ENCODE data around the gene HTD2.
A peak's percentile ranks its signal among the peaks of the same experiment; 100 is the strongest.
"Not testable (repeated sequence)": the region's sequence is repeated elsewhere in the genome, so short reads cannot be mapped to it uniquely, and the experiment has no call there.

The HTD2 gene

DNA sequence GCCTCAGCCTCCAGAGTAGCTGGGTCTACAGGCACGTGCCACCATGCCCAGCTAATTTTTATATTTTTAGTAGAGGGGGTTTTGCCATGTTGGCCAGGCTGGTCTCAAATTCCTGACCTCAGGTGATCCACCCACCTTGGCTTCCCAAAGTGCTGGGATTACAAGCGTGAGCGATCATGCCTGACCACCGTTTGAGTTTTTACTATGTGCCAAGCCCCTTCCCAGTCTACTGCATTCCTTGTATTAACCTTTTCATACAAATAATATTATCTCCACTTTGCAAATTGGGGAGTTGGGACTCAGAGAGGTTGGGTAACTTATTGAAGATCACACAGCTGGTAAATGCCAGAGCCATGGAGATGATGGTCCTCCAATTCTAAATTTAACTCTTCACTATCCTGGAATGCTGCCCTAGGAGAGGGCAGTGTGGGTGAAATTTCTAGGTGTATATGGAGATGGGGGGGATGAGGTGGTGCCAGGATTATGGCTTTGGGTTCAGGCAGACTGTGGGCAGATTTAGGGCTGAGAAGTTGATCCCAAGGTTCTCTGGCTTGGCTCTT lies 25.4 kb downstream of the HTD2 start:
- DNase-seq = no peak

DNA sequence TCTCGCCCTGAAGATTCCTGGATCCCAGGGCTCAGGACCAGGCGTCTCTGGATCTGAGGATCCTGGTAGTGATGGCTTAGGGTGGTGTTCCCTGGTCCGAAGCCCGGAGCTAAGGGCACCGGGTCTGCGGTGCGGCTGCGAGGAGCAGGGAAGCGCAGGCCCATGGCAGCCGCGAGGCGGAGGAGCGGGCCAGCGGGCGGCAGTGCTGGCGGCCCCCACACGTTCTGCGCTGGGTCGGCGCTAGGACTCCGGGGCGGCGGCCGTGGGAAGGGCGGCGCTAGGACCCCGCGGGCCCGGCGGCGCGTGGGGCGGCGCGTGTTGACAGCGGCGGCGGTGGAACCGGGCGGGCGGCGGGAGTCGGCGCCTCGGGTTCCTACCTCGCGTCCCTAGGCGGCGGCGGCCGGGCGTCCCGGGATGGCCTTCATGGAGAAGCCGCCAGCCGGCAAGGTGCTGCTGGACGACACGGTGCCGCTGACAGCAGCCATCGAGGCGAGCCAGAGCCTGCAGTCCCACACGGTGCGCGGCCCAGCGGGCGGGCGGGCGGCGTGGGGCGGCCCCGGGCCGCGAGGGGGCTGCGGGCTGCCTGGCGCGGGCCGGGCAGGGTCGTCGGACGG lies 26.4 kb downstream of the HTD2 start, which contains the start of gene PXK:
PXK (plus strand) TSS at position 318 of the 614 bp plus-strand sequence; CDS start at position 415, 97 bp downstream.
- peak; percentile 7 to 92 (median 74) for DNase-seq

DNA sequence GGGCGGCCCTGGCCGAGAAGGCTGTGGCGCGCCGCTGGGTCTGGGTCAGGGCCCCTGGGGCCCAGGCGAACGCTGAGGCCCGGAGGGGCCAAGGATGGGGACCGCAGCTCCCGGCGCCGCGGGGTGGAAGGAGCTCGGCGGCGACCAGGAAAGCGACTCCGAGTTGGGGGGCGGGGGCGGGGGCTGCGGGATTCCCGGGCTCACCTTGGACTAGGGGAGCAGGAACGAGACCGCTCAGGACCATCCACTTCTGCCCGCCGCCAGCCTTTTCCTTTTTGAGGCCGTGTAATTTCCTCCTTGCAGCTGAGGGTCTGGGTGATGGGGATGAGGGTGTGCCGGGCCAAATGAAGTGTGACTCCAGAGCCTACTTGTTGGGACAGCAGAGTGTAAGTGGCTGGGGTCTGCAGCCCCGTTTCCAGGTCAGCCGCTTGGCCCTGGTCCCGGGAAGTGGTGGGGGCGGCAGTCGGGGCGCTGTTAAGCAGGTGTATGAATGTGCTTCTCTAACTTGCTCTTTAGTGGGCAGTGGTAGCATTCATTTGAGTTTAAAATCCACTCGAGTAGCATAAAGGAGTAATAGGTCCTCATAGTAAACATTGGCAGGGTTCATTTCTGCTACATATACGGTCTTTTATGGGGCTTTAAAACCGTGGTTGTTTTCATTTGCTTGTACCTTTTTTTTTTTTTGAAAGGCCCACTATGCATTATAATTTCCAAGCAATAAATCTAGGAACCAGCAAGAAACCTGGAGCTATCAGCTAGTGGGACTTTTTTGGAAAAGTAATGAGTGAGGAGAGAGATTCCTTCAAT lies 27.1 kb downstream of the HTD2 start:
- peak in 28 of 51 donors; percentile 7 to 61 (median 32) for DNase-seq

DNA sequence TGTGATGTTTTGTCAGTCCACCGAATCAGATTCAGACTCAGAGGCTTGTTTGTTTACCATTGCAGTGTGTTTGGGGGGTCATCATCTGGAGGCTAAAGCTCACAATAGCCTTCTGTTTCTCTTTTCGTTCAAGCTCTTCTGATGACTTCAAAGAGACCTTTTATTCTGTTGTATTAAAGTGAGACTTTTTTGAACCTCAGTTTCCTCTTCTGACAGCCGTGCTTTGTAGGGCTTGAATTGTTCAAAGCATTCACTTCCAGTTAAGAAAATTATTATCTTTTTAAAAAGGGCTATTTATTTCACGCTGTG lies 27.6 kb downstream of the HTD2 start:
- DNase-seq = peak in 9 of 51 donors; percentile 5 to 77 (median 25)

DNA sequence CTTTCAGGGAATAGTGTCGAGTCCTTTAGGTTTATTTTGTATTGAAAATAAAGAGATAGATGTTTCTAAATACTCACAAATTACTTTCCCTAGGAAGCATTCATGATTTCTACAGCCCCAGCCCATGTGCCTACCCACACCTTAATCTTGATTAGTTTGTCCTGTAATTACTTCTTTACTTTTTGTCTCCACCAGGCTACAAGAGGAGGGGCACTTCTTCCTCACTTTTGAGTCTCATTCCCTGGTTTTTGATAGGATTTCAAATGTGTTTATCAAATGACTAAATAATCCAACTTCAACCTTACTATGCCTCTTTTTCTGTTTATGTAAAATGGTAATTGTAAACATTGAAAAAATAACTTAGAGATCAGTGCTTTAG lies 28.2 kb downstream of the HTD2 start:
- DNase-seq = no peak

DNA sequence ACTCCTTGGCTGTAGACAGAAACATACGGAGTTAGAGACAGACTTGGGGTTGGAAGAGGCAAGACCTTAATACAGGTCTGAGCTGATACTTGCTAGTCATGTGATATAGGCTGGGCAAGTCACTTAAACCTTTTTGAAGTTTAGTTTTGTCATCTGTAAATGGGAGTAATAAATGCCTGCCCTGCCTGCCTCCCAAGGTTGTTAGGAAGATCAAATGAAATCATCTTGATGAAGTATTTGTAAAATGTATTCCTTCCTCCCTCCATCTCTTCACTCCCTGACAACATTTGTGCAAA lies 29.3 kb downstream of the HTD2 start:
- DNase-seq = no peak

DNA sequence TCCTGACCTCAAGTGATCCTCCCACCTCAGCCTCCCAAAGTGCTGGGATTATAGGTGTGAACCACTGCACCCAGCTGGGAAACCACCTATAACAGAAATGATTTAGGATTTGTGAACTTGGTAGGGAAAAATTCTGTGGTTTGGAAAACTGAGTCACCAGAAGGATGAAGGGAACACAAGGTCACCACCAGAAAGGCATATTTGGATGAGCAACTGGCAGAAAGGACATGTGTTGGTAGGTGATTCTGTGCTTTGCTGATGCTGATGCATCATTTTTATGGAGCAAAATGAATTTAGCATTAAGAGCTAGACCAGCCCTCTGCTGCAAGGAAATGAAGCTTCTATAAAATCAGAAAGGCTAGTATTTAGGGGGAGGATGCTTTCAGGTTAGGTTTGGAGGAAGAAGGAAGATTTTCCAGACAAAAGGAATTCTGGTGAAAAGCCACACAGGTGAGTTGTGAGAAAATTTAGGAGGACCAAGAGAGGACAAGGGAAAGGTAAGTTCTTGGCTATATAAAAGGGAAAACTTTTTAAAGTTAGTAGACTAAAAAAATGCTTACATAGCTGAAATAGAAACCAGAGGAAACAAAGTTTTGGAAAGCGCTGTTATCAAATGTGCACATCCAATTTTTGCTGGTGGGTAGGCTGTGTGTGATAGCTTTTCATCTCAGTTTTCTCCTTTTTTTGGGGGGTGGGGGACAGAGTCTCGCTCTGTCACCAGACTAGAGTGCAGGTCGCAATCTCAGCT lies 30.0 kb downstream of the HTD2 start:
- no peak for DNase-seq

DNA sequence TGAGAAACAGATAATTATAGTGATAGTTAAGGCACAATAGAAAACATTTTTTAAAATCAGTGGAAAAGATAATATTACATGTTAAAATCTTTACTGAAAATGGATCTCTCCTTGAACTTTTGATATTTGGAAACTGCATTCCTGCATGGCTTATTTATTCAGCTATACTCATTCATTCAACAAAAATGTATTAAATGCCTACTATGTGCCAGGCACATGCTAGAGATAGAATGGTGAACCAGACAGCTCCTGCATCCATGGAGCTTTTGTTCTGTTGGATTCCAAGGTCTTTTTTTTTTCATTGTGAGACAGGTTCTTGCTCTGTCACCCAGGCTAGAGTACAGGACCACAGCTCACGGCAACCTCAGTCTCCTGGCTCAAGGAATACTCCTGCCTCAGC lies 30.9 kb downstream of the HTD2 start:
- no peak for DNase-seq

DNA sequence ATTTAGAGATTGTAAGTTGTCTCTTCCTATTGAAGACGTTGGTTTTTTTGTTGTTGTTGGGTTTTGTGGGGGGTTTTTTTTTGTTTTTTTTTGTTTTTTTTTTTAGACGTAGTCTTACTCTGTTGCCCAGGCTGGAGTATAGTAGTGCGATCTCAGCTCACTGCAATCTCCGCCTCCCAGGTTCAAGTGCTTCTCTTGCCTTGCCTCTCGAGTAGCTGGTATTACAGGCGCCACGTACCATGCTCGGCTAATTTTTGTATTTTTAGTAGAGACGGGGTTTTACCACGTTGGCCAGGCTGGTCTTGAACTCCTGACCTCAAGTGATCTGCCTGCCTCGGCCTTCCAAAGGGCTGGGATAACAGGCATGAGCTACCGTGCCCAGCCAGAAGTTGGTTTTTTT lies 32.8 kb downstream of the HTD2 start:
- not testable (repeated sequence) for DNase-seq

DNA sequence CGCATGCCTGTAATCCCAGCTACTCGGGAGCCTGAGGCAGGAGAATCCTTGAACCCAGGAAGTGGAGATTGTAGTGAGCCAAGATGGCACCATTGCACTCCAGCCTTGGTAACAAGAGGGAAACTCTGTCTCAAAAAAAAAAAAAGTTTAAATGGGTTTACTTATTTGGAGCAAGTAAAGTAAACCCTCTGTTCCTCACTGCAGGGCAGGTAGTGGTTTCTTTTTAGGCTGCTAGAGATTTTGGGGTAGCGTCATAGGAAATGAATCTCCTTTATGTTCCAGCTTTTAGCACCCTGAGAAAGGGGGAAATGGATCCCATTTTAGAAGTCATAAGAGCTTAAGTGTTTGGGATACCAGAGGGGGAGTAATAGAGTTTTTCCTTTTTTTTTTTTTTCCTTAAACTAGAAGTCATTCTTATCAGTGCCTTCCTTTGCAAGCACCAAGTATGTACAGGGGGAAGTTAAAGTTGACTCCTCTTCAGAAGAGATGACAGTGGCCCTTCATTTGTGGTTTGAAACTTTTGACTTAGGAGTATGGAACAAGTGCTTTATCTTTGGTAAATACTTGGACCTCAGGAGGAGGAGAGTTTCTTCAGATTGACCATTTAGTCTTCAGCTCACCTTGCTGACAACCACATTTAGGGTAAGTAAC lies 34.4 kb downstream of the HTD2 start:
- DNase-seq = no peak

DNA sequence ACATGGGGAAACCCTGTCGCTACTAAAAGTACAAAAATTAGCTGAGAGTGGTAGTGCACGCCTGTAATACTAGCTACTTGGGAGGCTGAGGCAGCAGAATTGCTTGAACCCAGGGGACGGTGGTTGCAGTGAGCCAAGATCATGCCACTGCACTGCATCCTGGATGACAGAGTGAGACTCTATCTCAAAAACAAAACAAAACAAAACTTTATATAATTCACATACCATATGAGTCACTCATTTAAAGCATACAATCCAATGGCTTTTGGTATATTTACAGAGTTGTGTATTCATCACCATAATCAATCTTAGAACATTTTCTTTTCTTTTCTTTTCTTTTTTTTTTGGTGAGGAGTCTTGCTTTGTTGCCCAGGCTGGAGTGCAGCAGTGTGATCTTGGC lies 35.1 kb downstream of the HTD2 start:
- no peak for DNase-seq

DNA sequence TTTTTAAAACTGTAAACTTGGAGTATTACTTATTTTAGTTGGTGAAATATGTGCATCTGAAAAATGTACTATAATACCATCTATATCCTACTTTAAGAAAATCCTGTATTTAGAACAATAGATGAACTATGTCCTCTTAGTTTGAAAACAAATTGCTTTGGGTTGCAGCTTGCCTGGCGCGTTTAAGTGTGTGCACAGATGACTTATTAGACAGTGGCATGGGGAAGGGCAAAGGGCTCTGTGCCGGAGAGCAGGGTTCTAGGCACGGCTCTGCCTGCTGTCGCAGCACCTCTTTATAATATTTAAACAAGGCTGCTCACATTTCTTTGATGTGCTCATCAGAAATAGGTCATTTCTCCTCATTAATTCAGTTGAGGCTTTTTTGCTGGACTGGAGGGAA lies 36.4 kb downstream of the HTD2 start:
- DNase-seq = peak in 9 of 51 donors; percentile 5 to 32 (median 20)

DNA sequence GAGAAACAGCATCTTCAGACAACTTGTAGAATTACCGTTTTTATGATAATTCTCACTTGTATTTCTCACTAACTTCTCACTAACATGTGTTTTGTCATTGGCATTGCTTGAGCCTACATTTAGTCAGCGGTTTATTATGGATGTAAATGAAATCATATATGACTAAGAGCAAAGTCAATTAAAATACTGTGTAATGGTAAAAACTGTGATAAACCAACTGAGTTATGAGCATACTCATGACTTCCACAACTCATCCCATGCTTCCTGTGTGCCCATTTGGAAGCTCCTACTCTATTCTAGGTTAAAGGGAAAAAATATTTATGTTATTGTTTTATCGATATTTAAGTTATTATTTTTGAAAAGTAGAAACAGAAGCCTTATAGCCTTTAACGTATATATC lies 39.1 kb downstream of the HTD2 start:
- DNase-seq = no peak

DNA sequence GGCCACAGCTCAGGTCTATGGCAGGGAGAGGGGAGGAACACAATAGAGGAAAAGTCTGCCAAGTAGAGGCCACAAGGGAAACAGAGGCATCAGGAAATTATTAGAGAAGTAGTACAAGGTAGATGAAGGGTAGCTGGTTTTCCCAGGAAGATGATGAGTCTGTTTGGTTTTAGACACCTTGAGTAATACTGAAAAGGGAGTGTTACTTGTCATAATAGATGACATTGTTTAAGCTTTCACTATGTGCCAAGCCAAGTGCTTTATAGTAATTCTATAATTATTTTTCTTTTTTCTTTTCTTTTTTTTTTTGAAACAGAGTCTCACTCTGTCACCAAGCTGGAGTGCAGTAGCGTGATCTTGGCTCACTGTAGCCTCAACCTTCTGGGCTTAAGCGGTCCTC lies 40.0 kb downstream of the HTD2 start:
- DNase-seq = no peak

DNA sequence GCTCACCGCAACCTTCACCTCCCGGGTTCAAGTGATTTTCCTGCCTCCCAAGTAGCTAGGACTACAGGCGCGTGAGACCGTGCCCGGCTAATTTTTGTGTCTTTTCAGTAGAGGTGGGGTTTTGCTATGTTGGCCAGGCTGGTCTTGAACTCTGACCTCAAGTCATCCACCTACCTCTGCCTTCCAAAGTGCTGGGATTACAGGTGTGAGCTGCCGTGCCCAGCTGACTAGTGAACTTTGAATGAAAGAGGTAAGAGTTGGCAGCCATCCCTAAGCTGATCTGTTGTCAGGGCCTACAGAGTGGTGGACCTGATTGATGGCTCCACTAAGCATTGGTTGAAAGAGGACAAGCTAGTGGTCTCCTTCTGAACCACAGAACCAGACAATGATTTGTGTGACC lies 41.7 kb downstream of the HTD2 start:
- no peak for DNase-seq

DNA sequence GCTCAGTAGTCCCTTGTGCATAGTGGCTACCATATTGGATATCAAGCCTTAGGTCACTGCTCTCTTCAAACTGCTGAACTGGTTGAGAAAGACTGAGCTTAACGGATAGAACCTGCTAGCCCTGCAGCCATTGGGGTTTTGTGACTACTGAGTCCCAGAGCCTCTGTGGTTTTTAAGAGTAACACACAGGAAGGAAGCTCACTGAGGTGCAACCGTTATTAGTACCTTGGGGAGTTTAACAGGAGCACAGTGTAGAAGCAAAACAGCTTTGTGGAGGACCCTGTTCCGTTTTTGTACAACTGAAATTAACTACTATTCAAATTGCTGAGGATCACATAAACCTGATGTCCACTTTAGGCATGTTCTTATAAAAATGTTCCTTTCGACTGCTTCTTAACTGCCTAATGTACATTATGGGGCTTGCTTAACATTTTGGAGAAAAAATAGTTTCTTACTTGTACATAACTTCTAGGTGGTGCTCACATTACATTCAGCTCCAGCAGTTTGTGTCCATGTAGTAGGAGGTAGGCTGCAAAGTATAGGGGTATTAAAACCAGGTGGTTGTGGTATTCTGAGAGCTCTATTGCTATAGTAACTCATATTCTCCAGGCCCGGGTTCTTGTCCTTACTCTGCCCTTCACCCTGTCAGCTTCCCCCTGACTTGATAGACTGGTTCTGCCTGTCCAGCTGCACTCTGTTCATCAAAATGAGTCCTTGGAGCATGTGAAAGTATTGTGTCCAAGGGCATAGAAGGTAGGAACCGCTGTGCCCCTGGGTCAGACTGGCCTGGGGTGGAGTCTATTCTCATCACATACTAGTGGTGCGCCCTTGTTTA lies 43.7 kb downstream of the HTD2 start:
- DNase-seq = no peak

DNA sequence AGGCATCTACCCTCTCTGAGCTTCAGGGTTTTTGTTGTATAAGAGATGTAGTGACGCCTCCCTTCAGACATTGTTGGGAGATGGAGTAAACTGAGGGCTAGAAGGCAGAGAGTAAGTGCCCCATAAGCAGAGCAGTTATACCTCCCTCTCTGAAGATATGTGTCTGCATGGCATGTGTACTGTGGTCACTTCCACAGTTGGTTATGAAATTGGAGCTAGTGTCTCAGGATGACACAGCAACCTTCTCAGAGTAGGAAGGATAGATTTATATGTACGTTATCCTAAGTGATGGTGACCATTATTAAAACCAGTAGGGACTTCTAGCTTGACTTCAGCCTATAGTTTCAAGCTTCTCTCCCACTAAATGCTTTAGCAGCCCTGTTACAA lies 44.3 kb downstream of the HTD2 start:
- DNase-seq = no peak

DNA sequence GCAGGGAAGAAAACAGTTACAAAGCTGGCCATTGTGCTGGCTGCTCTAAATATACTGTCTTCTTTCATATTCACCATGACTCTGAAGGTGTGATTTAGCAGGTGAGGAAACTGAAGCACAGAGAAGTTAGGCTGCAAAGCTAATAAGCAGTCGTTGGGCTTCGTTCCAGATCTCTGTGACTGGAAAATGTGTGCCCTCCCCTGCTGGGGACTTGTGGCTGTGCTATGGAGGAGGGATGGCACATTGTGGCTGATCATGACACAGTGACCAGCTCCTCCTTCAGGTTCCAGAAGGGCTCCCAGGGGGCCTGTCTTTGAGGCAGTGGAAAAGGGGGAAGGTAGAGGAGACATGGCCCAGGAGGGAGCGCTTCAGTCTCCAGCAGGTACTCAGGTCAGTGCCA lies 45.6 kb downstream of the HTD2 start:
- DNase-seq = peak in 1 of 51 donors; percentile 17

DNA sequence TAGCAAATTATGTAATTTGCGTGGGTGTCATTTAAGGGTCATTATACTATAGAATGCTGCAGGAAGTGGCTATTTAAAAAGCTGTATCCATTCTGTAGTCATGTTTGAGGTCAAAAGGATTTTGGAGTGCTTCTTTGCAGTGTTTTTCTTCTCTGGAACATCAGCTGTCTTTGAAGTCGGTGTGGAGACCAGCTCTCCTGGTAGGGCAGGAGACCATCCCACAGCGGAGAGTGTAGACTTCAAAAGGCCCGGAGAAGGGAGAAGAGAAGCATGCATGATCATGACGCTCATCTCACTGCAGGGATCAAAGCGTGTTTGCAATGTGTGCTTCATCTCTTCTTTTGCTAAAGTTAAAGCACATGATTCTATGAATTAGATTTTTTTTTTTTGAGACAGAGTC lies 46.3 kb downstream of the HTD2 start:
- no peak for DNase-seq

DNA sequence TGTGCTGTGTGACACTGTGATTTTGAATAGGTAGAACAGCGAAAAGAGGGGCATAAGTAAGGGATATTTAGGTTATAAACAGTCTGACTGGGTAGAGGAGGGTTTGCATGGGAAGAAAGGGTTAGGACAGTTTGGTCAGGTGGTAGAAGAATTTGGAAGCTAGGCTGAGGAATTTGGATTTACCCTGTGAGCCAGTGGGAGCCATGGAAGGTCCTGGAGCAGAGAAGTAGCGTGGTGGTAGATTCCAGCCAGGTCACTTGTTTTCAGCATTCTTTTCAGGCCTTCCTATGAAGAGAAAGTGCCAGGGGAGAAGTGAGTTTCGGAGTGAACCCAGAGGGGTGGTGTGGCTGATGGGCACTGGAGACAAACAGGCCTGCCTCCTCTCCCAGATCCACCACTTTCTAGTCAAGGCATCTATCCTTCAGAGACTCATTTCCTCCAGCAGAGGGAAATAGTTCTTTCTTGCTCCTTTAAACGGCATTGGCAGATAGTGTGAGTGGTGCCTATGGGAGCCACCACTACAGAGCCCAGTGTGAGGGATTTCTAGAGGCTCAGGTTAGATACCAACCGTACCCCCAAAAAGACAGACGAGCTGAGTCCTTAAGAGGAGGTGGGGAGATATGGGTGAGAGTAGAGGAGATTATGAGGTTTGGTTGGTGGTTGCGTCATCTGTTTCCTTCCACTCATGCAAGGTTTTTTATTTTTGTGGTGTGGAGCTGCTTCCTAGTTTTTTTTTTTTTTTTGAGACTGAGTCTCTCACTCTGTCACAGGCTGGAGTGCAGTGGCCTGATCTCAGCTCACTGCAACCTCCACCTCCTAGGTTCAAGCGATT lies 47.6 kb downstream of the HTD2 start:
- DNase-seq = no peak

All from hypothalamus (tissue), 51 donors.